Amniotic stem cell (primary cell): ENCODE data around the gene AQP4.

Source experiments
- DNase-seq: peaks from one replicate; lab custom pipeline; 2025; lab: John Stamatoyannopoulos, UW

The AQP4 gene

DNA sequence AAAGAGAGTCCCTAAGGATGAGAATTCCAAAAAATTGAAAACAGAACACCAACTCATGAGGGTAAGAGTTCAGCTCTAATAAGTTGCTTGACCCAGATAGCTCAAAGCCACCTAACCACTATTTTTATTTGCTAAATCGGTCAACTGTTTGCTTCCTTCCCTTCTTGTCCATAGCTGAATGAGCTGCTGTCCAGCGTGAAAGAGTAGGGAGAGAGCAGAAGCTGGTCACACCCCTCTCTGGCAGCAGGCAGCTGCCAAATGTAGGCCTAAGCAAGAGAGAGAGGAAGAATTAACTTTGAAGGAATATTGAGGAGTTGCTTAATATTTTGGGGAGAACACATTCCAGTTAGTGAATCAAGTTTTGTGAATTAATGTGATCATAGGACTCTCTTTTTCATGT, 25.9 kb downstream of the AQP4 start:
- DNase-seq = no peak

DNA sequence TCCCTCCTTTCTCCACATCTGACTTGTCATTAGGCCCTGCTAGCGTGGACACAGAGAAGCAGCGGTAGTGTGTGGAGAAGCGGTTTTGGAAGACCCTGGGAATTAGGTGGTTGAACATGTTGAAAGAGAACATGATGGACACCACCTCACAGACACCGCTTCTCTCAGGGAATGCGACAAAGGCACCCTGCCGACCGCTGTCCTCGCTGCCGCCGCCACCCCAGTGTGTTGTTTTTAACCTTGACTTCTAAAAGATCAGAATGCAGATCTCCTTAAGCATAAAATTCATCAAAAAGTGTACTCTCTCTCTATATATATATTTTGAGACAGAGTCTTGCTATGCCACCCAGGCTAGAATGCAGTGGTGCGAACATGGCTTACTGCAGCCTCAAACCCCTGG, 33.2 kb downstream of the AQP4 start:
- no peak for DNase-seq

DNA sequence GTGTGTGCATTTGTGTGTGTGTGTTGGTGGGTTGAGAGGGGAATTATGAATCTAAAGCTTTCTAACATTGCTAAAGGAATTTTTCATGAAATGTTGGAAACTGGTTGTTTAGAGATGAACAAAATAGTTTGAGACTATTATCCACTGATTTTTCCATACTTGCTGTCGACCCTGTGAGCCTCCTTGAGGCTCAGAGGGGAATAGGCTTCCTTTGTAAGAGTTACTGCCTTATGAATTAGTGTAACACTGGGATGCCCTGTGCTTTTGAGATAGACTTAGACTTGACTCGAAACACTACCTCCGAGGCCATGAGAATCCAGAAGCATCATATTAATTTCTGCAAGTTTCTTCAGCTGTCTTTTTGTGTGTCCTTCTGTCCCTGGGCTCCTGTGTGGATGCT, 37.9 kb downstream of the AQP4 start:
- no peak for DNase-seq

DNA sequence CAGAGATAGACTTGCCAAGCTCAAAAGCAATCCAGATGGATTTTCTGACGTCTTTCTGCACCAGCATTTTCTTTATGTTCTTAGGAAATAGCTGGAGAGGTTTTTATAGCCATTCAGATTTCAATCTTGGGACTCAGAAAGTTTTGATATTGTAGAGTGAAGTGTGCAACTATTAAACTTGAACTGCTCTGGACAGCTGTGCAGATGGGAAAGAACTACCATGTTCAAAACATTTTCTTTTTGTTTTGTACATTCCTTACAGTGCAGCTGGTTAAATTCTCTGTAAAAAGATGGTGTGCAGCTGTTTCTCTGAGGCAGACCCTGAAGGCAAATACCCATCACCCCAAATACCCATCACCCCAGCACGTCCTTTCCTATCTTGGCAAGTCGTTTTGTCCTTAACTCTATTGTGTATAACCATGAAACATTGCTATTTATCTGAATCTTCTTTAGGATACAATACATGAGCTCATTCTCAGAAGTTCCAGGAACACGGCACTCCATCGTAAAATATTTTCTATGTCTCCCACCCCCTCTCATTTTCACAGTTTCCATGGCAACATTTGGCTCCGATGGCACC, 38.8 kb downstream of the AQP4 start:
- DNase-seq = no peak

DNA sequence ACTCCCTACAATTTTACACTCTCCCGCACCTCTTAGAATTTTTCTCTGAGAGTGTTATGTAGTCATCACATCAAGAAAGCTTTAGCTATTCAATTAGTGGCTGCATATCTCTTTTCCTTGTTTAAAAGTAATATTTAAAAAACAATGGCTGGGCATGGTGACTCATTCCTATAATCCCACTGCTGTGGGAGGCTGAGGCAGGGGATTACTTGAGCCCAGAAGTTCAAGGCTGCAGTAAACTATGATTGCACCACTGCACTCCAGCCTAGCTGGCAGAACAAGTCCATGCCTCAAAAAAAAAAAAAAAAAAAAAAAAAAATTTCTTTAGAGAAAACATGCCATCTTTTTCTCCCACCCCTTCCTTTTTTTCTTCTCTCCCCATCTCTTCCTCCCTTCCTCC, 44.3 kb downstream of the AQP4 start:
- no peak for DNase-seq

DNA sequence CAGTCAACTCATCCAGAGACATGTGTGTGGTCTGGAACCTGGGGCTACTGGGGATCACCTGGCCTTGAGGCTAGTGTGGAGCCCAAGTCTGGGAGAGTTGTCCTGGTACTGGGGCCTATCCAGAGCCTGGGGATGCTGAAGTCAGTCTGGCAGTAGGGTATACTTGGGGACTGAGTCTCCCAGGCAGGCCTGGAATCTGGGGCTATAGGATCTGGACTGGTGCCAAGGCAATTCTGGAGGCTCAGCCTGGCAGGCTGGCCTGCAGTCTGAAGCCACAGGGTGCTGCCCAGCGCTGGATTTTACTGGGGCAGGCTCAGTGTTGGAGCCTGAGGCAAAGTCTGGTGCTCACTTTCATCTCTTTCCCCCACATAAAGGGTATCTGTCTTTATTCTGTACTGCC, 46.5 kb downstream of the AQP4 start:
- DNase-seq = no peak

DNA sequence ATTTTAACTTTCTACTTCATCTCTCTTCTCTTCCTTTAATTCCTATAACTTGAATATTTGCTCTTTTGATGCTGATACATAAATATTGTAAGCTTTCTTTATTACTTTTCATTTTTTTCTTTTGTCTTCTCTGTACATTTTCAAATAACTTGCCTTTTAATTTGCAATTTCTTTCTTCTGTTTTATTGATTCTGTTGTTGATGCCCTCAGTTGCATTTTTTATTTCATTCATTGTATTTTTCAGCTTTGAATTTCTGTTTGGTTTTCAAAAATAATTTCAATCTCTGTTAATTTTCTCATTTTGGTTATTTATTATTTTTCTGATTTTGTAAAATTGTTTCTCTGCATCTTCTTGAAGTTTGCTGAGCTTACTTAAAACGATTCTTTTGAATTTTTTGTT, 47.0 kb downstream of the AQP4 start:
- DNase-seq = no peak

DNA sequence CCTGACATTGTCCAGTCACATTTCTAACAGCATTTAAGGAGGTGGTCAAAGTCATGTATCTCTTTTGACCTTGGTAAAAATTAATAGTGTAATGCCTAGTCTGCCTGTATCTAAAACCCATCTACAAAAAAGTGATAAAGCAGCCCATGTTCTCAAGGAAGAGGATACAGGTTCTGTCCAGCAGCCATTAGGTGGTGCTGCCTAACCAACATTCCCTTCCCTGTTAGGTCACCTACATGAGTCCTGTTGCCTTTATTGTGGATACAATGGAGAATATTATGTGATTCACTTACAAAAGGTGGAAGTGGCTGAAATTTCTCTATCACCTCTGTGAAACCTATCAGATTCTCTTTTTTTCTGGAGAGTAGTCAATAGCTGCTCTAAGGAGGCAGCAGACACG, 52.5 kb downstream of the AQP4 start:
- DNase-seq = no peak

DNA sequence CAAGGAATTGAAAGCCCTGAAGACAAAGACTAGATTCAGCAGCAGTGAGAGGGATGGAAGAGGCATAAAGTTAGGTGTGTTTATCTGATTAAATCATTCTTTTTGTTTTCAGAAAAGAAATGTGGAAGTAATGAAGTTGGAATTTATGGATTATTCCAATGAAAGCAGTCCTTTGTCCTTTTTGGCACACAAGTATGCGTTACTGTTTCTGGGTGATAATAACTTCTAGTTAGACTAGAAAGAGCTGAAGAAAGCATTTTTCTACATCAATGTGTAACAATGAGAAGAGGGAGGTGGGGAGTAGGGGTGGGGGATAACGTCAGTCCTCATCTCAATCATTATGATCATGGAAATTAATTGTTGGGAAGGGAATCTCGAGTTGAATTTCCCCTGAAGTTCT, 53.0 kb downstream of the AQP4 start:
- no peak for DNase-seq

DNA sequence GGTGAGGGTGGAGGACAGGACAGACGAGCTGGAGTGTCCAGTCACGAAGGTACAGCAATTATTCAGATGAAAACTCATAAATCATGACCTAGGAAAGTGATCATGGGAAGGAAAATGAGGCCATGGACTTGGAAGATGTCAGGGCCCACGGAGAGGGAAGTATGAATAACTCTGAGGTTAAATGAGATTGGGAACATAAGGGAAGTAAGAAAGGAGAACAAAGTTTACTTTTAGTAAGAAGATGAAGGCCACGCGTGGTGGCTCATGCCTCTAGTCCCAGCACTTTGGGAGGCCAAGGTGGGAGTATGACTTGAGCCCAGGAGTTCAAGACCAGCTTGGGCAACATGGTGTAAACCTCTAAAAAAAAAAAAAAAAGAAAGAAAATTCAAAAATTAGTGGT, 56.2 kb downstream of the AQP4 start:
- no peak for DNase-seq

DNA sequence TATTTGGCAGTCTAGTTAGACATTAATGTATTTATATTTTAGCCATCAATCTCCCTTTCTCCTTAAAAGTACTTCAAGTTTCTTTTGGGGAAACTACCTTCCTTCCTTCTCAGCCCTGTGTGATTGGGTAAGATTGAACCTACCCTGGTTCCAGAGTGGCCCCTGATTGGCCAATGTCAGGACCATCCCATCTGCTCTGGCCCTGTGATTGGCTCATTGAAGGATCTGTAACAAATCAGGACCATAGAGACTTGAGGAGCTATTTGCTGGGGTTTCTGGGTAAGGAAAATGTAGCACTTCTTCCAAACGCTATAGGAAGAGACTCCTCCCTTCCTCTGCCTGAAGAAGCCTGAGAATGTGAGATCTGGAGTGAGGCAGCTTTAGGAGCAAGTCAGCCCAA, 59.3 kb downstream of the AQP4 start:
- no peak for DNase-seq

DNA sequence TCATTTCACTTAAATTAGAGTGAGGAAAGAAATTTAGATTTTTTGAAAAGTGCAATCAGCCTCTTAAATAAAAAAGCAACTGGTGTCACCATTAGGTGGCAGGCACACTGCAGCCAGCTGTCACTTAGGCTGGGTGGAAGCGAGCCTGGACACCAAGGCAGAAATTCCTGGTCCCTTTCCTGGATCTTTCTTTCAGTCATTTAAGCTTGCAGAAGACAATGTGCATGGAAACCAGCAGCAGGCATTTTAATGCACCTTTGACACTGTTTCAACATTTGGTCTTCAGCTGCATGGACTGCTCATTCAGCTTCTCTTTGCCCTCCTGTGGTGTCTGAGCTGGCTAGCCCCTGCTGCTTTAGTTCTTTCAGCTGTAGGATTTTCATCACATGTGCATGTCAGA, 61.0 kb downstream of the AQP4 start:
- DNase-seq = no peak

DNA sequence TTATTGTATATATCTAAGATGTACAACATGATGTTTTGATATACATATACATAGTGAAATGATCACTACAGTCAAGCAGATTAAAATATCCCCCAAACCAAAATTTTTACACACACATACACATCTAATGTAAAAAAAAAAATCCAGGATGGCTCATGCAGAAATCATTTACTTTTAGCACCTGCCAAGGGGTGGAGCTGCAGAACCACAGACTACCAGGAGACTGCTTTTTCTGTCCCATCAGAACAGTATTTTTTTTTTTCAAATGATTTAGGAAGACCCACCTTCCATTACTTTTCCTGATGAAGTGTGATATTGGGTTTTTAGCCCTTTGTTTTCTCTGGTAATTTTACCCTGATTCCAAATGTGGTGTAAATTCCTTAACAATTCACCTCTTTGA, 61.9 kb downstream of the AQP4 start:
- no peak for DNase-seq

DNA sequence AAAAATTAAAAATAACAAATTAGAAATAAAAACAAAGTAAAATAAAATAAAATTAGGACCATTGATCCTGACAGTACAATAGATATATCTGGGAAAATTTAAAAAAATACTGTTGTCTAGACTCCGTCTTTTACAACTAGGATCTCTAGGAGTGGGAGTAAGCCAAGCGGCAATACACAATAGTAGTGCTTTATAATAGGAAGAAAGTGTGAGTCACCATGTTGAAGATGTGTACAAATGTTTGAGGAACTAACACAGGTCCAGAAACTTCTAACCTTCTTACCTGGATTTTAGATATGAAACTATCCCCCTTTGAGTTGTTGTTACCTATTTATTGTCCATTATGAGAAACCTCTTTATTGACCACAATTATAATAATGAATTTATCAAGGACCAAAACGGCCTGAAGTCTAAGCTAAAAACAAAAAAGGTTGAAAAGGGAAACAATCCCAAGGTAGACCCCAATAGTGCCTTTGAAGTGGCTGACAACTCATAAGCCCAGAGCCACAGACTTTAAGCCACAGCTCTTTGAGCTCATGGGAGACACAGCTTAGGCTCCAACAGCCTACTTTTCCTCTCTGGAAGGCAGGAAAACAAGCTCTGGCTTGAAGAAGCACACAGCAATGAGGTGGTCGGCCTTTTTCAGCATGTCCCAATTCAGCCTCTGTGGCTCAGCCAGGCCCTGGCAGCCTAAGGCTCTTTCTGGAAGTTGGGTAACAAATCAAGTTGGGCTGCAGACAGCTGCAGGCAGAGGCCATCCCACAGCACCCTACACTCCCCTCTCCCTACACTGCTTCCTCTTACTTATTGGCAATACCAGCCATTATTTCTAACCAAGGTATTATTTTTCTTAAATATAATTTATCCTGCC, 62.9 kb downstream of the AQP4 start:
- no peak for DNase-seq
